Fibroblast of mammary gland (primary cell): Measurements from ENCODE around the gene NOB1.
"Not testable (repeated sequence)": the region's sequence is repeated elsewhere in the genome, so short reads cannot be mapped to it uniquely, and the experiment has no call there.

Source experiments
- DNase-seq: peaks from one replicate; pipeline ENCODE4 v3.0.0-alpha.2; 2010; ENCODE audit warnings: low read depth
- H3K4me3 ChIP-seq: 2 replicates; pipeline ENCODE4 v1.5.1; 2011; ENCODE audit warnings: low read depth, mild to moderate bottlenecking, low read length, moderate library complexity; ENCODE audit not compliant: control insufficient read depth
- TF ChIP-seq, protein P1 (sequence below): conservative IDR thresholded peaks from 2 replicates; pipeline ENCODE4 v1.5.1; 2011; ENCODE audit warnings: low read depth, low read length, inconsistent platforms; ENCODE audit not compliant: control insufficient read depth, insufficient read depth

NOB1 gene

GRCh38 chr16:69793526-69793925, 38.8 kb upstream of the NOB1 start:
- TF ChIP-seq, protein P1, sequence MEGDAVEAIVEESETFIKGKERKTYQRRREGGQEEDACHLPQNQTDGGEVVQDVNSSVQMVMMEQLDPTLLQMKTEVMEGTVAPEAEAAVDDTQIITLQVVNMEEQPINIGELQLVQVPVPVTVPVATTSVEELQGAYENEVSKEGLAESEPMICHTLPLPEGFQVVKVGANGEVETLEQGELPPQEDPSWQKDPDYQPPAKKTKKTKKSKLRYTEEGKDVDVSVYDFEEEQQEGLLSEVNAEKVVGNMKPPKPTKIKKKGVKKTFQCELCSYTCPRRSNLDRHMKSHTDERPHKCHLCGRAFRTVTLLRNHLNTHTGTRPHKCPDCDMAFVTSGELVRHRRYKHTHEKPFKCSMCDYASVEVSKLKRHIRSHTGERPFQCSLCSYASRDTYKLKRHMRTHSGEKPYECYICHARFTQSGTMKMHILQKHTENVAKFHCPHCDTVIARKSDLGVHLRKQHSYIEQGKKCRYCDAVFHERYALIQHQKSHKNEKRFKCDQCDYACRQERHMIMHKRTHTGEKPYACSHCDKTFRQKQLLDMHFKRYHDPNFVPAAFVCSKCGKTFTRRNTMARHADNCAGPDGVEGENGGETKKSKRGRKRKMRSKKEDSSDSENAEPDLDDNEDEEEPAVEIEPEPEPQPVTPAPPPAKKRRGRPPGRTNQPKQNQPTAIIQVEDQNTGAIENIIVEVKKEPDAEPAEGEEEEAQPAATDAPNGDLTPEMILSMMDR: no peak
- no peak overlapping the region for H3K4me3 ChIP-seq
- DNase-seq: no peak

DNA sequence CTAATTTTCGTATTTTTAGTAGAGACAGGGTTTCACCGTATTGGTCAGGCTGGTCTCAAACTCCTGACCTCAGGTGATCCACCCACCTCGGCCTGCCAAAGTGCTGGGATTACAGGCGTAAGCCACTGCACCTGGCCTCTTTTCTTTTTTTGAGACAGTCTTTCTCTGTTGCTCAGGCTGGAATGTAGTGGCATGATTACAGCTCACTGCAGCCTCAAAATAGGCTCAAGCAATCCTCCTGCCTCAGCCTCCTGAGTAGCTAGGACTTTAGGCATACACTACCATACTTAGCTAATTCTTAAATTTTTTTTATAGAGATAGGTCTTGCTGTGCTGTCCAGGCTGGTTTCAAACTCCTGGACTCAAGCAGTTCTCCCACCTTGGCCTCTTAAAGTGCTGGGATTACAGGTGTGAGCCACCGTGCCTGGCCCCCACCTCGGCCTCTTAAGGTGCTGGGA, 36.7 kb upstream of the NOB1 start:
- not testable (repeated sequence) for H3K4me3 ChIP-seq, DNase-seq

- TF ChIP-seq, protein P1: no peak
- no peak overlapping the region for H3K4me3 ChIP-seq
- no peak for DNase-seq
Observed at GRCh38 chr16:69787883-69788282, 33.2 kb upstream of the NOB1 start.

DNA sequence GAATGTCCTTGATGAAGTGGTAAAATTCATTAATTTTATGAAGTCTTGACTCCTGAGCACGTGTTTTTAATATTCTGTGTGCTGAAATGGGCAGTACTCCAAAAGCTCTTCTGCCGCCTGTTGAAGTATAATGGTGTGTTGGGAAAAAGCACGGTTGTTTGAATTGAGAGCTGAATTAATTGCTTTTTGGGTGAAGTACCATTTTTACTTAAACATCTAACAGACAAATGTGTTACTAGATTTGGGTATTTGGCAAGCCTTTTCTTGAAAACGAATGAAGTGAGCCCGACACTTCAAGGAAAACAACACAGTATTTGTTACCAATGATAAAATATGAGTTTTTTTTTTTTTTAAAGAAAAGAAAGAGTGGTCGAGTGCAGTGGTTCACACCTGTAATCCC, 29.9 kb upstream of the NOB1 start:
- DNase-seq: no peak
- H3K4me3 ChIP-seq: no peak overlapping the region
- TF ChIP-seq, protein P1: no peak

DNA sequence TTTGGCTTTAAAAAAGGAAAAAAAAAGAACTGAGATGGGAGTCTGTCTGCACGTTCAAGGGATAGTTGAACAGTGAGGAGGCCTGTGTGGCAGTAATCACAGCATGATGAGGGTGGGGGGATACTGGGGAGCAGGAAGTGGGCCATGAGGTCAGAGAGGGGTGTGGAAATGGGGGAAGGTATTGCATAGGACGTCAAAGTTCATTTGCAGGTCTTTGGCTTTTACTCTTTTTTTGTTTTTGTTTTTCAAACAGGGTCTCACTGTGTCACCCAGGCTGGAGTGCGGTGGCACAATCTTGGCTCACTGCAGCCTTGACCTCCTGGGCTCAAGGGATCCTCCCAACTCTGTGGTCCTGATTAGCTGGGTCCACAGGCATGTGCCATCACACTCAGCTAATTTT, 26.4 kb upstream of the NOB1 start:
- no peak for DNase-seq
- TF ChIP-seq, protein P1: no peak
- H3K4me3 ChIP-seq: no peak overlapping the region

DNA sequence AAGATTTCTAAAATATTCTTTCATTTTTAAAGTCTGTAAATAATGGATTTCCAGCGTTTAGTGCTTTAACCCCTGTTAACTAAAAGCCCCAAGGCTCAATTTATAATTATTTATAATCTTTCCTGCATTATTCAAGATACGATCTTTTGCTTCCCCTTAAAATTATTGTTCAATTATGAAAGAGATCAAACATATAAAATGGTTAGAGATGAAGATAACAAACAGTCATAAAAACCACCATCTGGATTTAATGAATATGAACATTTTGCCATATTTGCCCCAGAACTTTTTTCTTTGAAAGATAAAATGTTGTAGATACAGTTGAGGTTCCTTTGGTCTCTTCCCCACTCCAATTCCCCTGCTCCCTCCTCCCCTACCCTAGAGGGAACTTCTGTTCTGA, 25.0 kb upstream of the NOB1 start:
- no peak for DNase-seq
- TF ChIP-seq, protein P1: no peak

GRCh38 chr16:69775563-69775962, 20.8 kb upstream of the NOB1 start:
- DNase-seq: no peak
- TF ChIP-seq, protein P1: no peak
- no peak overlapping the region for H3K4me3 ChIP-seq

More for the DNA sequence above, 25.0 kb upstream of the NOB1 start:
- no peak overlapping the region for H3K4me3 ChIP-seq
